ENCODE measurements around the gene SMIM17.
"Not testable (repeated sequence)": the region's sequence is repeated elsewhere in the genome, so short reads cannot be mapped to it uniquely, and the experiment has no call there.

SMIM17 gene

GRCh38 chr19:56660381-56661107, 17.6 kb downstream of the SMIM17 start:
- DNase-seq (ENCODE audit: low read depth, low spot score) = no peak

GRCh38 chr19:56661248-56661647, 18.3 kb downstream of the SMIM17 start:
- DNase-seq (ENCODE audit: low read depth, low spot score) = no peak

DNA sequence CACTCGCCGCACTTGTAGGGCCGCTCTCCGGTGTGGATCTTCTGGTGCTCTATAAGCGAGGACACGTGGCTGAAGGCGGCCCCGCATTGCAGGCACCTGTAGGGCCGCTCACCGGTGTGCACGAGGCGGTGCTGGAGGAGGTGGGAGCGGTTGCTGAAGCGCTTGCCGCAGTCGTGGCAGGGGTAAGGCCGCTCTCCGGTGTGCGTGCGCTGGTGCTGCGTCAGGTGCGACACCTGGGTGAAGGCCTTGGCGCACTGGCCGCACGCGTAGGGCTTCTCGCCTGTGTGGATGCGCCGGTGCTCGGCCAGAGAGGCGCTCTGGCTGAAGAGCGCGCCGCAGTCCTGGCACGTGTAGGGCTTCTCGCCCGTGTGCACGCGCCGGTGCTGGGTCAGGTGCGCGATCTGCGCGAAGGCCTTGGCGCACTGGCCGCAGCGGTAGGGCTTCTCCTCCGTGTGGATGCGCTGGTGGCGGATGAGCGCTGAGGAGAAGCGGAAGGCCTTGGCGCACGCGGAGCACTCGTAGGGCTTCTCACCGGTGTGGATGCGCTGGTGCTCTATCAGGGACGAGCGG, 21.1 kb downstream of the SMIM17 start:
- DNase-seq (ENCODE audit: low read depth, low spot score) = no peak

- no peak for DNase-seq (ENCODE audit: low read depth, low spot score)
These were observed 21.6 kb downstream of the SMIM17 start for GRCh38 chr19:56664511-56664910.

DNA sequence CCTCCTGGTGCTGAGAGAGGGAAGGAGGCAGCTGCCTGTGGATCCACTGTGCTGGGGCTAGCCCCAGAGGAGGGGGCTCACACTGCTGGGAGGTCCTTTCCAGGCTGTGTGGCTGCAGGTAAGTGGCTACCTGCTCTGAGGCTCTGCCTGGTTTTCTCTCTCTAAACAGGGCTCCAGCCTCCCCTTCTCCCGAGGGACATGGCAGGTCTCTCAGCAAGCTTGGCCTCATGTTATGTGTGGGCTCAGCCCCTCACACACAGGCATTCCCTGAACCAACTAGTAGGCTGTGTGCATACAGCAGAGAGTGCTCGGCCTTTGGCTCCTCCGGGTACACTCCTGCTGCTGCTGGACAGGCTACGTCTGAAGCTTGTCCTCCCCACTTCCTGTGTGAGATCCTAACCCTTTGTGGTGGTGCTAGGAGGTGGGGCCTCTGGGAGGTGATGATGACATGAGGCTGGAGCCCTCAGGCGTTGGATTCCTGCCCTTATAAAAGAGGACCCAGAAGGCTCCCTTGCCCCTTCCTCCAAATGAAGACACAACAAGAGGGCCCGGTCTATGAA, 24.4 kb downstream of the SMIM17 start:
- no peak for DNase-seq (ENCODE audit: low read depth, low spot score)

DNA sequence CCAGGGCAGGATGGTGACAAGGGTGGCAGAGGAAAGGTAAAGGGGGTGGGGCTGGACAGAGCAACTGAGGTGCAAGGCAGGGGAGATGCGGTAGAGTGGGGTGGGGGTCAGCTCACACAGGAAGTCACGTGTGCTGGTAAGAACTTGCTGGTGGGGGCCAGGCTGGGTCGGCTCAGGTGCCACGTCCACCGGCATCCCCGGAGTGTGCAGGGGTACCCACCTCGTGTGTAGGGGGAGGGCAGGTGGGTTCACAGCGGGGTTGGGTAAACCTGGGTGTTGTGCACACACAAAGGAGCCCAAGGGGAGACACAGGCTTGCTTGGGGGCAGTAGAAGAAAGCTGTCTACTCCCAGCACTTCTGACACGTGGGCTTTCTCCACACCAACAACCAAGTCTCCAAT, 25.7 kb downstream of the SMIM17 start:
- no peak for DNase-seq (ENCODE audit: low read depth, low spot score)

DNA sequence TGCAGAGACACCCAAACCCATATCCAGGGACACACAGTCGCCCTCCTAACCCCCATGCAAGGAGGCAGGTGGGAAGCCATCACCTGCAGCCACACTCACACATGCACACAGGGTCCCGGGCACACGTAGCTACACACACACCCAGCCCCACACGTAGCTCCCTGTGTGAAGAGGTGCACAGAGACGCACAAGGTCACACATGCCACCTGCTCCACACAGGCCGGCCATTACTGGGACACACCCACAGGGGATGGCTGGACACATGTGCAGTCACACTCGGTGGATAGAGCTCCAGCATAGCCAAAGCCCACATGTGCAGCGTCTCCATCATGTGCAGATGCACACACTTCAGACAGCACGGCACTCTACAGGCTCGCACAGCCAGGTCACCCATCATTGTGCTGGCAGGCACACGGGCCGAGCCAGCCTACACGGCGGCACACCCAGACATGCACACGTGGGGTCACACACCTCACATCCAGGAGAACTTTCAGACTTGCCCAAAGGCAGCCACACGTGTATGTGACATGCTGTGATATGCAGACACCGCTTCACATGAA, 27.5 kb downstream of the SMIM17 start:
- DNase-seq (ENCODE audit: low read depth, low spot score) = no peak

- DNase-seq (ENCODE audit: low read depth, low spot score) = no peak
These were observed 28.1 kb downstream of the SMIM17 start for GRCh38 chr19:56670961-56671612.

GRCh38 chr19:56671613-56671994, 28.6 kb downstream of the SMIM17 start, which contains the start of gene ZNF835:
TSS of gene ZNF835 (minus strand) at chr19:56671757. CDS start at chr19:56665198, 6,559 bp downstream.
- DNase-seq (ENCODE audit: low read depth, low spot score) = peak; percentile 90

DNA sequence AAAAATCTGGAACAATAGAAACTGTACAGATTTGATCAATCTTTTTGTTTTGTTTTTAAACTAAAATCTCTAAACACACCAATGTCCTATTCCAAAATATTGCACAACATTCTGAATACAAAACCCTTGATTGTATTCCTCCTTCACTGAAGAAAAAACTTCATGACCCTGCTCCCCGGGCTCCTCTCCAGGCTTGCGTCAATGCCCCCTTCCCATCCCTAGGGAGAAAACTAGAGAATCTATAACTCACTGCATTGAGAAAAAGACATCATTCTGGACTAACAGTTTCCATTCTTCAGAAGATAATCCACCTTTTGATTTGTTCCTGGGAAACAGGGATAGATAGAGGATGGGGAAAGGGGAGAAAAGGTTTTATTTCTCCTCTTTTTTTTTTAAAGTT, 29.7 kb downstream of the SMIM17 start:
- not testable (repeated sequence) for DNase-seq (ENCODE audit: low read depth, low spot score)

GRCh38 chr19:56678205-56678604, 35.2 kb downstream of the SMIM17 start:
- no peak for DNase-seq (ENCODE audit: low read depth, low spot score)

GRCh38 chr19:56681702-56682101, 38.7 kb downstream of the SMIM17 start:
- no peak for DNase-seq (ENCODE audit: low read depth, low spot score)

DNA sequence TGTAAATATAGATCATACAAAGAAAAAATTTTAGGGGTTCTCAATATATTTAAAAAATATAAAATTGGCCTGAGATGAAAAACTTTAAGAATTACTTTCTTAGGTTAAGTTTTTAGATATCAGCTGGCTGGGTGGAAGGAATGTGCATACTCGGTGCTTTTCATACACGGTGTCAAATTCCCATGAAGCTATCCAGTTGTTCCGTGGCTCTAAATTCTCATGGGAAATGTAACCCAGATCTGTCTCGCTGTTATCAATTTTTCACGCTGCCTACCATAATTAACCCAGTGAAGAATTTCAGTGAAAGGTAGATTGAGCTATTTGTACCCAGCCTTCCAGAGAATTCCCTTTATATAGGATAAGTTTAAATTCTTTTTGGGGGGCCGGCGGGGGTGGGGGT, 40.2 kb downstream of the SMIM17 start:
- no peak for DNase-seq (ENCODE audit: low read depth, low spot score)

GRCh38 chr19:56687031-56687430, 44.1 kb downstream of the SMIM17 start:
- DNase-seq (ENCODE audit: low read depth, low spot score) = no peak

GRCh38 chr19:56689198-56689597, 46.2 kb downstream of the SMIM17 start:
- no peak for DNase-seq (ENCODE audit: low read depth, low spot score)

DNA sequence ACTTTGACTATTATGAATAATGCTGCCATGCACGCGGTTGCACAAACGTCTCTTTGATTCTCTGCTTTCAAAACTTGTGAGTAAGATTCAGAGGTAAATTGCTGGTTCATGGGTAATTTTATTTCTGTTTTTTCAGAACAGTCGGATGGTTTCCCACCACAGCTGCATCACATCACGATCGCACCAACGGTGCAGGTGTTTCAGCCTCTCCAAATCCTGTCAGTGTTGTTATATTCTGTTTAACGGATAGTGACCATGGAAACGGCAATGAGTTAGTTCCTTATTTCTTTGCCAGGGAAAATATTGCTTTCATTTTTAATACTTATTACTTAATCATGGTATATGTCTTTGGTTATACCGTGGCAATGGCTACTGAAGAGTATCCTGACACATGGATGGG, 47.7 kb downstream of the SMIM17 start:
- no peak for DNase-seq (ENCODE audit: low read depth, low spot score)

GRCh38 chr19:56692206-56692895, 49.4 kb downstream of the SMIM17 start:
- DNase-seq (ENCODE audit: low read depth, low spot score) = peak; percentile 58

DNA sequence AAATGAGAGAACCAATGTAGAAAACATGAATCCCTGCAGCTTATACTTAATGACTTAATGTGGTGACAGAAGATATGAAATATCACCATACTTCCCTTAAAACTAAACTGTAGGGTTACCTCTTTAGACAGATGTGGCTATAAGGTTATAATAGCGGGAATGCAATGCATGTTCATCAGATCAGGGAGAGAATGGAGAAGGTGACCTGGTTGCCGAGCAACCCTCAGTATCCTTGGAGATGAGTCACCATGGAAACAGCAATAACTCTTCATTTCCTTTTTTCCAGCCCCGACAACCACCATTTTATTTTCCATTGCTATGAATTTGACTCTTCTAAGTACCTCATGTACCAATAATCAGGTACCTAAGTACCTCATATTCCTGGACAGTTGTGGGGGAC, 56.6 kb downstream of the SMIM17 start:
- DNase-seq (ENCODE audit: low read depth, low spot score) = no peak

DNA sequence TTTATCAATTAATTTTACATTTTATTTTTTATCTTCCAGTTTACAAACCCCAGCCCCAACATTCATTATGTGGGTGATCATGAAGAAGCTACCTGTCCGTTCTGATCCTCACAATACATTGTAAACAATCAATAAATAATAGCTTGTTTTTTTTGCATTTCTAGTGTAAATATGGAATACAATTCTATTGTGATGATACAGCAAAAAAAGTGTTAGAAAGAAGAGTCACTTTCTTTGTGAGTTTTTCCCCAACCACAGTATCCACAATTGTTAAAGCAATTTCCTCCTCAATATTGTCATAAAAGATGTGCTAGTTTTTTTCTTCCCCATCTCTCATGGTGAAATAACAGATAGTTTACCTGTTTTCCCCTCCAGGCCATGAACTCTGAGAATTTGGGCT, 58.9 kb downstream of the SMIM17 start:
- no peak for DNase-seq (ENCODE audit: low read depth, low spot score)

GRCh38 chr19:56705939-56706338, 63.0 kb downstream of the SMIM17 start:
- DNase-seq (ENCODE audit: low read depth, low spot score) = no peak
